ENCODE results near the gene VASP.

VASP gene

GRCh38 chr19:45473682-45474605 is 33.3 kb upstream of the VASP start:
- in situ Hi-C loops (cut with MboI; ENCODE audit: low sequenced_read_pairs) = no loop called here

- in situ Hi-C loops (cut with MboI; ENCODE audit: low sequenced_read_pairs) = loop anchor here (5.0 kb wide), 1 partner anchor 33 kb away; no protein-coding TSS in a partner anchor
These were observed 32.4 kb upstream of the VASP start for GRCh38 chr19:45474606-45475521.

GRCh38 chr19:45475537-45476291 is 31.6 kb upstream of the VASP start:
- in situ Hi-C loops (cut with MboI; ENCODE audit: low sequenced_read_pairs) = loop anchor here (5.0 kb wide), 1 partner anchor 33 kb away; no protein-coding TSS in a partner anchor

DNA sequence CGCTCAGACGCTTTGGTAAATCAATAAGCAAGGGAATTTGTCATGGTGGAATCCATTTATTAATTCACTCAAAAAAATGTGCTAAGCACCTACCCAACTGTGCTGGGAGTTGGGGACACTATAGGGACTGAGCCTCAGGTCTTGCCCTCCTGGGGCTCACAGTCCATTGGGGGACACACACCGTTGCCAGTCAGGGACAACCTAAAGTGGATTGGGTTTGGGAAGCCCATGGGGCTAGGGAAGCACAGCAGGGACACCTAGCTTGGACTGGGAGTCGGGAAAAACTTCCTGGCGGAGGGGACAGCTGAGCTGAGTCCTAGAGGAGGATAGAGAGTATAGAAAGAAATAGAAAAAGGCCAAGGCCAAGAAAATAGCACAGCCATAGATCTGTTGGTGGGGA is 31.0 kb upstream of the VASP start:
- in situ Hi-C loops (cut with MboI; ENCODE audit: low sequenced_read_pairs) = loop anchor here (5.0 kb wide), 1 partner anchor 34 kb away; no protein-coding TSS in a partner anchor

DNA sequence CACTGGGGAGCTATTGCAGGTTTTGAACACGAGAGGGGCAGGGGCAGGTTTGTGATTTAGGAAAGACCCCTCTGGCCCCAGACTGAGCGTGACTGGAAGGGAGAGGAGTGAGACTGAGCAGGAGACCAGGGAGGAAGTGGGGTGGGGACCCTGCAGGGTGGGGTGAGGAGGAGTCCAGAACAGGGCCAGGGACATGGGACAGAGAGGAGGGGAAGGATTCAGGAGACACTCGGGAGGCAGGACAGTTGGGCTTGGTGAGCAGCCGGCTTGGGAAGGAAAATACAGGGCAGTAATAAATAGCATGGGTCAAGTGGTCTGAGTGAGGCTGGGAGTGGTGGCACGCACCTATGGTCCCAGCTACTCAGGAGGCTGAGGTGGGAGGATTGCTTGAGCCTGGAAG is 30.1 kb upstream of the VASP start:
- in situ Hi-C loops (cut with MboI; ENCODE audit: low sequenced_read_pairs) = loop anchor here (5.0 kb wide), 1 partner anchor 35 kb away; no protein-coding TSS in a partner anchor

DNA sequence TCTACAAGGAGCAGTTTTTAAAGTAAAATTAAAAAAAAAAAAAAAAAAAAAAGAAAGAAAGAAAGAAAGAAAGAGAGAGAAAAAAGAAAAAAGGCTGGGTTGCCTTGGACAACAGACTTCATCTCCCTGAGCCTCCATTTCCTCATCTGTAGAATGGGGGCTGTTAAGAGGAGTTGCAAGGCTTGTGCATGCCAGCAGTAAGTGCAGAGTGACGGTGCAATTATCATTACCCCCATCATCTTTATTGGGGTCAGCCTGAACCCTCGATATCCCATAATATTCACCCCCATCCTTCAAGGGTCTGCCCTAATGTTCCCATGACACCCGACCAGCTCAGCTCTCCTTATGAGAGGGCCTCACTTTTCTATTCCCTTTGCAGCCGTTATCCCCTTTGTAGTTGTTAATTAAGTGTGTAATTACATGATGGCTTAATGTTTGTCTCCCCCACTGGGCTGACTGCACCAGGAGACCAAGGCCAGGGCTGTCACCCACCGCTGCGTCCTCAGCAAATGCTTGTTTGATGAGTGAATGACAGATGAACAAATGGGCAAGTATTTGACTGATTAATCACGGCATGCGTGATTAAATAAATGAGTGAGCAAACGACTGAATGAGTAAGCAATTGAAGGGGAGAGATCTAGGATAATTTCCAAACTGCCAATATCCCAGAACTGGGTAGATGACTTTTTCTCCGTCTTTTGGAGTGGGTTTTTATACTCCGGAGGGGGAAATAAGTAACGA is 29.4 kb upstream of the VASP start:
- in situ Hi-C loops (cut with MboI; ENCODE audit: low sequenced_read_pairs) = loop anchor here (5.0 kb wide), 1 partner anchor 36 kb away; no protein-coding TSS in a partner anchor

GRCh38 chr19:45478454-45479238 is 28.6 kb upstream of the VASP start:
- in situ Hi-C loops (cut with MboI; ENCODE audit: low sequenced_read_pairs) = loop anchor here (5.0 kb wide), 1 partner anchor 36 kb away; no protein-coding TSS in a partner anchor

DNA sequence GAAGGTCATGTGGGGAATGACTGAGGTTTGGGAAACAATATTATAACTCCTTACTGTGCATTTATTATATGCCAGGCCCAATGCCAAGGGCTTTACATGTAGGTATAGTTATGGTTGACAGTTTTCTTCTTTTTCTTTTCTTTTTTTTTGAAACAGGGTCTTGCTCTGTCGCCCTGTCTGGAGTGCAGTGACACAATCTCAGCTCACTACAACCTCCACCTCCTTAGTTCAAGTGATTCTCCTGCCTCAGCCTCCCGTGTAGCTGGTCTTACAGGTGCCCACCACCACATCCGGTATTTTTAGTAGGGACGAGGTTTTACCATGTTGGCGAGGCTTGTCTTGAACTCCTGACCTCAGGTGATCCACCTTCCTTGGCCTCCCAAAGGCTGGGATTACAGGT is 24.2 kb upstream of the VASP start:
- in situ Hi-C loops (cut with MboI; ENCODE audit: low sequenced_read_pairs) = no loop called here

GRCh38 chr19:45484273-45484945 is 22.9 kb upstream of the VASP start:
- in situ Hi-C loops (cut with MboI; ENCODE audit: low sequenced_read_pairs) = no loop called here

GRCh38 chr19:45485305-45486077 is 21.8 kb upstream of the VASP start:
- in situ Hi-C loops (cut with MboI; ENCODE audit: low sequenced_read_pairs) = no loop called here

- in situ Hi-C loops (cut with MboI; ENCODE audit: low sequenced_read_pairs) = no loop called here
These were observed 18.6 kb upstream of the VASP start for GRCh38 chr19:45488708-45489107.

GRCh38 chr19:45489216-45489855 is 17.9 kb upstream of the VASP start:
- in situ Hi-C loops (cut with MboI; ENCODE audit: low sequenced_read_pairs) = no loop called here

DNA sequence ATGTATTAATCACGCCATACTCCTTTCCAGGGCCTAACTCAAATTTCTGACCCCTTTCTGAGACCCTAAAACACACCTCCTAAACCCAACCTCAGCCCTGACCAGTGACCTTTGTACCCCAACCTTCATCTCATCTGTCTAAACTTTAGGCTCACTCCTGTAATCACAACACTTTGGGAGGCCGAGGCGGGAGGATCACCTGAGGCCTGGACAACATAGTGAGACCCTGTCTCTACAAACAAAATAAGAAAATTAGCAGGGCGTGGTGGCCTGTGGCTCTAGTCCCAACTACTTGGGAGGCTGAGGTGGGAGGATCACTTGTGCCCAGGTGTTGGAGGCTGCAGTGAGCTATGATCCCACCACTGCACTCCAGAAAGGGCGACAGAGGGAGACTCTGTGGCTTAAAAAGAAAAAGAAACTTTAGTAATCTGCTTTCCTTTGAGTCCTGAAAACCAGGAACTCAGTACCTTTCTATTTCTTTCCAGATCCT is 15.1 kb upstream of the VASP start:
- in situ Hi-C loops (cut with MboI; ENCODE audit: low sequenced_read_pairs) = no loop called here

- in situ Hi-C loops (cut with MboI; ENCODE audit: low sequenced_read_pairs) = no loop called here
These were observed 14.4 kb upstream of the VASP start for GRCh38 chr19:45492627-45493470.

DNA sequence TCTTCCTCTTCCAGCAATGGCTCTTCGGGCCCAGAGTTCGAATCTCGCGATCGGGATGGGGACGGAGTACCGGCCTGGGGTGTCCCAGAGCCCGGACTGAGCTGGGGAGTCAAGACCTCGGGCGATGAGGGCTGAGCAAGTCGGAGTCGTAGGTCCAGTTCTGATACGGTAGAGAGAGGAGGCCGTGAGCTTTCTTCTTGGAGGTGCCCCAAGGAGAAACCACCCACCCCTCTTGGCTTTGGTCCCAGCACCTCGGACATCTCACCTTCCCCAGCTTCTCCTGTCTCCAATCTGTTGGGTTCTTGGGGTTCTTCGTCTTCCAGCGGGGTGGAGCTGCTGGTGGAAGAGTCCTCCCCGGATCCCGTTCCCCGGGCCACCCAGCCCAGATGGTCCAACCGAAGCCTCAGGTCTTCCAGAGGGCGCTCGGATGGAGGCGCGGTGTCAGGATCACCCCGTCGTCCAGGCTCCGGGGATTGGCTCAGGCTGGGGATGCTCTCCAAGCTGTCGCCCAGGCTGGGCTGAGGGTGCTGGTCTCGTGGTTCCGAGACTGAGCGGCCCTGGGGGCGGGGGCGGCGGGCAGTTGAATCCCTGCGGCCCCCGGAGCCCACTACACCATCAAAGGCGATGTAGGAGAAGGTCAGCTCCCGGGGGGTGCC is 12.9 kb upstream of the VASP start:
- in situ Hi-C loops (cut with MboI; ENCODE audit: low sequenced_read_pairs) = no loop called here

GRCh38 chr19:45495178-45495577 is 12.1 kb upstream of the VASP start:
- in situ Hi-C loops (cut with MboI; ENCODE audit: low sequenced_read_pairs) = no loop called here
